Progenitor cell of endocrine pancreas (in vitro differentiated cells): Measurements from ENCODE around the gene CIB4. TPM values are rescaled to one million over a fixed set of nuclear protein-coding genes. Genes with fewer than 3 reads are reported as not detected.

ENCODE experiments used
- DNase-seq: peaks from one replicate; pipeline ENCODE4 v3.0.0; 2021; ENCODE audit warnings: low spot score; ENCODE audit not compliant: unreplicated experiment
- H3K27ac Mint-ChIP-seq: 2 replicates; pipeline ENCODE4 v1.8.0; 2021; ENCODE audit warnings: mild to moderate bottlenecking, moderate library complexity, mixed read lengths
- H3K27me3 Mint-ChIP-seq: 2 replicates; pipeline ENCODE4 v1.8.0; 2021; ENCODE audit warnings: mixed read lengths
- H3K36me3 Mint-ChIP-seq: 2 replicates; pipeline ENCODE4 v1.8.0; 2022; ENCODE audit warnings: mixed read lengths; ENCODE audit not compliant: insufficient read depth
- H3K4me1 Mint-ChIP-seq: 2 replicates; pipeline ENCODE4 v1.8.0; 2021; ENCODE audit warnings: low read depth, mixed read lengths
- H3K4me3 Mint-ChIP-seq: 2 replicates; pipeline ENCODE4 v1.8.0; 2021; ENCODE audit warnings: low read depth, mild to moderate bottlenecking, moderate library complexity, mixed read lengths
- H3K9me3 Mint-ChIP-seq: 2 replicates; pipeline ENCODE4 v1.8.0; 2021; ENCODE audit warnings: low read depth, mixed read lengths
- CTCF ChIP-seq: fragments of 200-600 bp; sonication (generic); IDR thresholded peaks from one replicate; pipeline ENCODE4 v1.5.0; 2021; ENCODE audit warnings: antibody characterized with exemption, mild to moderate bottlenecking; ENCODE audit not compliant: unreplicated experiment
- total RNA-seq: library from RNA; stranded (reverse); gene quantifications from 2 replicates; pipeline ENCODE4 v1.2.1, GENCODE V29; 2021

The CIB4 gene
- total RNA-seq, 1 donor from 2014 or later = not detected

GRCh38 chr2:26581991-26582842 lies 58.9 kb downstream of the CIB4 start:
- TF ChIP-seq CTCF = no peak
- Mint-ChIP-seq H3K9me3 (no peaks in the 10 kb centered on the region), H3K36me3 (no peaks in the 10 kb centered on the region), H3K4me1 (no peaks in the 10 kb centered on the region), H3K27ac (no peak overlapping the region), H3K4me3 (no peak overlapping the region), H3K27me3 (peaks cover 47% of the 10 kb centered on the region)
- DNase-seq = no peak

GRCh38 chr2:26581266-26581990 lies 59.7 kb downstream of the CIB4 start:
- Mint-ChIP-seq H3K36me3 (no peaks in the 10 kb centered on the region), H3K27ac (no peak overlapping the region), H3K4me3 (no peak overlapping the region), H3K9me3 (no peaks in the 10 kb centered on the region), H3K27me3 (peaks cover 50% of the 10 kb centered on the region), H3K4me1 (no peaks in the 10 kb centered on the region)
- DNase-seq = no peak
- no peak for TF ChIP-seq CTCF

GRCh38 chr2:26580751-26581150 lies 60.4 kb downstream of the CIB4 start:
- no peak for TF ChIP-seq CTCF
- Mint-ChIP-seq H3K4me1 (no peaks in the 10 kb centered on the region), H3K27ac (no peak overlapping the region), H3K9me3 (no peaks in the 10 kb centered on the region), H3K27me3 (peaks cover 43% of the 10 kb centered on the region), H3K36me3 (no peaks in the 10 kb centered on the region), H3K4me3 (no peak overlapping the region)
- no peak for DNase-seq

GRCh38 chr2:26580151-26580550 lies 61.0 kb downstream of the CIB4 start:
- no peaks in the 10 kb centered on the region for H3K4me1 Mint-ChIP-seq
- H3K4me3 Mint-ChIP-seq = no peak overlapping the region
- DNase-seq = no peak
- no peak overlapping the region for H3K27ac Mint-ChIP-seq
- no peaks in the 10 kb centered on the region for H3K36me3 Mint-ChIP-seq
- H3K9me3 Mint-ChIP-seq = no peaks in the 10 kb centered on the region
- TF ChIP-seq CTCF = no peak
- H3K27me3 Mint-ChIP-seq = peaks cover 41% of the 10 kb centered on the region

- H3K4me3 Mint-ChIP-seq = no peak overlapping the region
- no peaks in the 10 kb centered on the region for H3K9me3 Mint-ChIP-seq
- peaks cover 42% of the 10 kb centered on the region for H3K27me3 Mint-ChIP-seq
- no peak overlapping the region for H3K27ac Mint-ChIP-seq
- DNase-seq = no peak
- no peaks in the 10 kb centered on the region for H3K4me1 Mint-ChIP-seq
- H3K36me3 Mint-ChIP-seq = no peaks in the 10 kb centered on the region
- TF ChIP-seq CTCF = no peak
Observed at GRCh38 chr2:26579723-26580040, 61.5 kb downstream of the CIB4 start.
